PC-3 (cell line): ENCODE results near the gene HLCS.

ENCODE experiments used
- CTCF ChIP-seq: fragments of 300-600 bp; sonication (generic); conservative IDR thresholded peaks from 2 replicates; pipeline ENCODE4 v1.5.1; 2017; ENCODE audit warnings: antibody characterized with exemption, low read depth, mild to moderate bottlenecking, low read length
- EZH2 ChIP-seq: fragments of 300-600 bp; sonication (generic); IDR thresholded peaks from one replicate; pipeline ENCODE4 v1.6.1; 2017; ENCODE audit warnings: antibody characterized with exemption, mild to moderate bottlenecking, low read length; ENCODE audit not compliant: unreplicated experiment

- TF ChIP-seq CTCF (no peak), EZH2 (no peak)
Observed at GRCh38 chr21:36803816-36804439, 162.5 kb downstream of the HLCS start.
